Choroid plexus epithelial cell (primary cell): ENCODE measurements around the gene SDF4.
"Not testable (repeated sequence)": the region's sequence is repeated elsewhere in the genome, so short reads cannot be mapped to it uniquely, and the experiment has no call there.

Experiments used
- DNase-seq: peaks from one replicate; pipeline ENCODE4 v3.0.0-alpha.2; 2010; ENCODE audit warnings: low read depth
- H3K4me3 ChIP-seq: 2 replicates; pipeline ENCODE4 v1.5.1; 2011; ENCODE audit warnings: low read depth, mild to moderate bottlenecking, control low read depth, low read length, moderate library complexity
- CTCF ChIP-seq: conservative IDR thresholded peaks from 2 replicates; pipeline ENCODE4 v1.5.1; 2011; ENCODE audit warnings: low read depth, mild to moderate bottlenecking, control low read depth, inconsistent platforms, low read length, moderate library complexity

Gene SDF4

DNA sequence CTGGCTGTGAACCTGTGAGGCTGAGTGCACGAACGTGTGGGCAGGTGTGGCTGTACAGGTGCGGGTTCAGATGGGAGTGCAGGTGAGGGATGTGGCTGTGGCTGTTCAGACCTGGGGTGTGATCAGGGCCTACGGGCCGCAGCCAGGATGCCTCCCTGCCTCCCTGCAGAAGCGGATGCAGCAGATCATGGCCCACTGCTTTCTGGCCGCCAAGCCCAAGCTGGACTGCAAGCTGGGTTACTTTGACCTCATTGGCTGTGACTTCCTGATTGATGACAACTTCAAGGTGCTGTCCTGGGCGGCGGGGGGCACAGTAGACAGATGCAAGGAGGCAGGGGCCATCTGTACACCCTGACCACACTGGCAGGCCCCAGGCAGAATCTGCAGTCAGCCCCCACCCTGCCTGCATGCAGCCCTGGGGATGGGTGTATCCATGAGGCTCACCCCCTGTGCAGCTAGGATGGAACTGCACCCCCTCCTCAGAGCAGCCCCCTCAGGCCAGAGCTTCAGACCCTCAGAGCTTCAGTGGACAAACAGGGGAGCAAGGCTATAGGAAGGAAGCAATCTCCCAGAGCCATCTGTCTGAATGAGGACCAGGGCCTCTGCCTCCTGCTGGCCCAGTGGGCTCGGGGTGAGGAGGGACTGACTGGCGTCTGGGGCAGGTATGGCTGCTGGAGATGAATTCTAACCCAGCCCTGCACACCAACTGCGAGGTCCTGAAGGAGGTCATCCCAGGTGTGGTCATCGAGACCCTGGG lies 35.2 kb downstream of the SDF4 start:
- DNase-seq: no peak
- H3K4me3 ChIP-seq: no peak overlapping the region
- TF ChIP-seq CTCF: no peak

DNA sequence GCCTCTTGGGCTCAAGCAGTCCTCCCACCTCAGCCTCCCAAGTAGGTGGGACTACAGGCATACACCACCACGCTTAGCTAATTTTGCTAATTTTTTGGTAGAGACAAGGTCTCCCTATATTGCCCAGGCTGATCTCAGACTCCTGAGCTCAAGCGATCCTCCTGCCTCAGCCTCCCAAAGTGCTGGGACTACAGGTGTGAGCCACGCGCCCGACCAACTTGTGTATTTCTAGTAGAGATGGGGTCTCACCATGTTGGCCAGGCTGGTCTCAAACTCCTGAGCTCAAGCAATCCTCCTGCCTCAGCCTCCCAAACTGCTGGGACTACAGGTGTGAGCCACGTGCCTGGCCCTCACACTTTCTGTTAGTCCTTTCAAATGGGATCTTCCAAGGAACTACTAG lies 36.1 kb downstream of the SDF4 start:
- not testable (repeated sequence) for DNase-seq, H3K4me3 ChIP-seq

DNA sequence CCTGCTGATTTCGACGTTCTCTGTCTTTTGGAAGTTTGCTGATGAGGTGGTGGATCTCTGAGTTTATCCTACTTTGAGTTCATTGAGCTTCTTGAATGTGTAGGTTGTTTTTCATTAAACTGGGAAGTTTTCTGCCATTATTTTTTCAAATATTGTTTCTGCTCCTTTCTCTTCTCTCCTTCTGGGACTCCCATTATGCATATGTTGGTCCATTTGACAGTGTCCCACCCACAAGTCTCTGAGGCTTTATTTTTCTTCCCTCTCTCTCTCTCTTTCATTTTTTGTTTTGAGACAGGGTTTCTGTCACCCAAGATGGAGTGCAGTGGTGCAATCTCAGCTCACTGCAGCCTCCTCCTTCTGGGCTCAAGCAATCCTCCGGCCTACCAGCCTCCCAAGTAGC lies 37.1 kb downstream of the SDF4 start:
- no peak overlapping the region for H3K4me3 ChIP-seq
- no peak for TF ChIP-seq CTCF
- DNase-seq: peak; percentile 12

DNA sequence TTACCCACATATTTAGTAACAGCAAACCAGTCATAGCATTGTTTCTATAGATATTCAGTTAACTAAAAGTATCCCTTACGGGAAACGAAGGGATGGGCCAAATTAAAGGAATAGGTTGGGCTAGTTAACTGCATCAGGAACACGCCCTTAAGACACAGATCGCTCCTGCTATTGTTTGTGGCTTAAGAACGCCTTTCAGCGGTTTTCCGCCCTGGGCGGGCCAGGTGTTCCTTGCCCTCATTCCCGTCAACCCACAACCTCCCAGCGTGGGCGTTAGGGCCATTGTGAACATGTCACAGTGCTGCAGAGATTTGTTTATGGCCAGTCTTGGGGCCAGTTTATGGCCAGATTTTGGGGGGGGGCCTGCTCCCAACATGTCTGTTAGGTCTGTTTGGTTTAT lies 40.1 kb downstream of the SDF4 start:
- TF ChIP-seq CTCF: no peak
- DNase-seq: no peak
- H3K4me3 ChIP-seq: no peak overlapping the region

DNA sequence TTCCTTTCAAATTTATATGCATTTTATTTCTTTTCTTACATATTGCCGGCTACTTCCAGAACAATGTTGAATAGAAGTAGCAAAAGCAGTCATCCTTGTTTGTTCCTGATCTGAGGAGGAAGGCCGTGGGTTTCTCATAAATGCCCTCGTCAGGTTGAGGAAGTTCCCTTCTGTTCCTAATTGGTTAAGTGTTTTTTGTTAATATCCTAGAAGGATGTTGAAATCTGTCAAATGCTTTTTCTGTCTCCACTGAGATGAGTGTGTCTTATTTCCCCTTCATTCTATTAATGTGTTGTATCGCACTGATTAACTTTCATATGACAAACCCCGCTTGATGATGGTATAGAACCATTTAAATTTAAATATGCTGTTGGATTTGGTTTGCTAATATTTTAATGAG lies 42.7 kb downstream of the SDF4 start:
- TF ChIP-seq CTCF: no peak
- DNase-seq: no peak
- H3K4me3 ChIP-seq: no peak overlapping the region

- TF ChIP-seq CTCF: no peak
- peak; percentile 18 for DNase-seq
- H3K4me3 ChIP-seq: no peak overlapping the region
Measured at GRCh38 chr1:1187938-1188337, 43.9 kb downstream of the SDF4 start.

GRCh38 chr1:1185101-1185765 lies 46.6 kb downstream of the SDF4 start:
- no peak for TF ChIP-seq CTCF
- no peak for DNase-seq

More at GRCh38 chr1:1185101-1185765, 46.6 kb downstream of the SDF4 start:
- H3K4me3 ChIP-seq: no peak overlapping the region
